22Rv1 (cell line): ENCODE data around the gene NAA16.

Experiments used
- ZFX ChIP-seq: fragments of 450-650 bp; IDR thresholded peaks from 2 replicates; pipeline ENCODE4 v1.6.1; 2017; ENCODE audit warnings: antibody characterized with exemption, borderline replicate concordance
- TF ChIP-seq, protein P1 (sequence below): fragments of 450-650 bp; IDR thresholded peaks from 2 replicates; pipeline ENCODE4 v1.5.1; 2017; ENCODE audit warnings: mild to moderate bottlenecking

DNA sequence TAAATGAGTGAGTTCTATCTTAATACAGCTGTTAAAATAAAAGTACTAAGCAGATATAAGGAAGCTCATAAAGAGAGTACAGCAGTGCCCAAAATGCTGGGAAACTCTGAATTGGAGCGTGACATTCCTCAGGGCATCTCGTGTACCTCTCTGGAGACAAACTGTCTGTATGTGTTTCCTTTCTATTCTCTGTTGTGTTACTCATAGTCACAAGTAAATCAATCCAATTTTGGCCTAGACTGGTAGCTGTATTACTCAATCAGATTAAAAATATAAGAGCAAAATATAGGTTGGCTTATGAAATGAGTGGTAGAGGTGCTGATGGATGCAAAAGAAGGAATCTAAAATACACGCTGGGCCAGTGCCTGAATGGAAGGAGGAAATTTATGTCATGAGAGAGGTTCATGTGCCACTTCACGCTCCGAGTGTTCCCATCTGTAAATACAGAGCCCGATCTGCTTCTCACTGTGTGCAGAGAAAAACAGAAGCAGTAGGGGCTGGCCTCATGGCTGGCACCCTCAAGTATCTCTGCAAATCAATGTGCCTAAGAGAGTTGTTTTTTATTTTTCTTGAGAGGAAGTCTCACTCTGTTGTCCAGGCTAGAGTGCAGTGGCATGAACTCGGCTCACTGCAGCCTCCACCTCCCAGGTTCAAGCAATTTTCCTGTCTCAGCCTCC lies 87.6 kb downstream of the NAA16 start:
- TF ChIP-seq, protein P1, sequence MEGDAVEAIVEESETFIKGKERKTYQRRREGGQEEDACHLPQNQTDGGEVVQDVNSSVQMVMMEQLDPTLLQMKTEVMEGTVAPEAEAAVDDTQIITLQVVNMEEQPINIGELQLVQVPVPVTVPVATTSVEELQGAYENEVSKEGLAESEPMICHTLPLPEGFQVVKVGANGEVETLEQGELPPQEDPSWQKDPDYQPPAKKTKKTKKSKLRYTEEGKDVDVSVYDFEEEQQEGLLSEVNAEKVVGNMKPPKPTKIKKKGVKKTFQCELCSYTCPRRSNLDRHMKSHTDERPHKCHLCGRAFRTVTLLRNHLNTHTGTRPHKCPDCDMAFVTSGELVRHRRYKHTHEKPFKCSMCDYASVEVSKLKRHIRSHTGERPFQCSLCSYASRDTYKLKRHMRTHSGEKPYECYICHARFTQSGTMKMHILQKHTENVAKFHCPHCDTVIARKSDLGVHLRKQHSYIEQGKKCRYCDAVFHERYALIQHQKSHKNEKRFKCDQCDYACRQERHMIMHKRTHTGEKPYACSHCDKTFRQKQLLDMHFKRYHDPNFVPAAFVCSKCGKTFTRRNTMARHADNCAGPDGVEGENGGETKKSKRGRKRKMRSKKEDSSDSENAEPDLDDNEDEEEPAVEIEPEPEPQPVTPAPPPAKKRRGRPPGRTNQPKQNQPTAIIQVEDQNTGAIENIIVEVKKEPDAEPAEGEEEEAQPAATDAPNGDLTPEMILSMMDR, result no peak
- TF ChIP-seq ZFX, result no peak
